GM12878 (cell line): ENCODE measurements around the gene PKP3. TPM values are rescaled to one million over a fixed set of nuclear protein-coding genes. Genes with fewer than 3 reads are reported as not detected.

Experiments
- ATAC-seq: fragments of 200-7000 bp; cut with Tn5 transposase; 3 replicates; pipeline ENCODE4 v1.9.1; 2020; ENCODE audit warnings: mild to moderate bottlenecking, moderate library complexity
- BruUV-seq: library from RNA; stranded (reverse); fragments of 400-500 nt; replicated peaks from 2 replicates; lab custom pipeline; 2021; lab: Mats Ljungman, UMichigan
- CTCF ChIA-PET: fragments of 300-600 bp; sonication (Branson Sonifier 250); formaldehyde crosslinking; extraction: SDS; loops from one replicate; lab custom pipeline; 2021; ENCODE audit warnings: inconsistent platforms; lab: Yijun Ruan, JAX
- POLR2A ChIA-PET: fragments of 350-600 bp; formaldehyde crosslinking; extraction: SDS; loops from one replicate; lab custom pipeline; 2021; ENCODE audit warnings: inconsistent platforms; lab: Charles Lee
- RAD21 ChIA-PET: fragments of 300-600 bp; sonication (Branson Sonifier 250); formaldehyde crosslinking; loops from one replicate; lab custom pipeline; 2023; ENCODE audit warnings: antibody characterized with exemption; ENCODE audit not compliant: unreplicated experiment; lab: Charles Lee
- SMC1A ChIA-PET: fragments of 300-600 bp; sonication (Branson Sonifier 250); formaldehyde crosslinking; loops from one replicate; lab custom pipeline; 2023; ENCODE audit not compliant: unreplicated experiment, uncharacterized antibody; lab: Charles Lee
- DNase-seq: peaks from one replicate; pipeline ENCODE4 v3.0.0-alpha.2; 2011; ENCODE audit warnings: low read depth, low spot score
- FAIRE-seq: peaks from 3 replicates; lab custom pipeline; 2011; peaks lifted over from hg19 to GRCh38; lab: Jason Lieb, UNC
- H2AFZ ChIP-seq: 2 replicates; pipeline ENCODE4 v1.6.0; 2011; ENCODE audit warnings: low read depth, low read length, control low read depth; ENCODE audit not compliant: control insufficient read depth
- H3K27ac ChIP-seq: 2 replicates; pipeline ENCODE4 v1.5.1; 2011; ENCODE audit warnings: control low read depth; ENCODE audit not compliant: control insufficient read depth, insufficient read depth
- H3K27me3 ChIP-seq, 2 experiments: replicated peaks in 1 of 2; 2 replicates each; pipeline versions ENCODE4 v1.6.0 to v1.6.1; 2011; ENCODE audit warnings: low read length in 1 of 2; ENCODE audit not compliant: control insufficient read depth in 2 of 2, insufficient read depth in 2 of 2
- H3K36me3 ChIP-seq, 2 experiments: 2 replicates each; pipeline ENCODE4 v1.5.1; 2011; ENCODE audit warnings: low read length in 1 of 2; ENCODE audit not compliant: control insufficient read depth in 2 of 2, insufficient read depth in 2 of 2
- H3K4me1 ChIP-seq: 2 replicates; pipeline ENCODE4 v1.6.1; 2011; ENCODE audit warnings: mild to moderate bottlenecking, low read length, moderate library complexity, mixed read lengths; ENCODE audit not compliant: control insufficient read depth, insufficient read depth
- H3K4me2 ChIP-seq: 2 replicates; pipeline ENCODE4 v1.6.0; 2011; ENCODE audit warnings: control low read depth; ENCODE audit not compliant: control insufficient read depth, insufficient read depth
- H3K4me3 ChIP-seq: fragments of 200-600 bp; sonication (generic); 2 replicates; pipeline ENCODE4 v1.5.1; 2016
- H3K79me2 ChIP-seq: 2 replicates; pipeline ENCODE4 v1.6.0; 2011; ENCODE audit warnings: low read length; ENCODE audit not compliant: control insufficient read depth, insufficient read depth
- H3K9ac ChIP-seq: 2 replicates; pipeline ENCODE4 v1.8.0; 2011; ENCODE audit warnings: low read length, control low read depth, mixed read lengths; ENCODE audit not compliant: control insufficient read depth, insufficient read depth
- H3K9me3 ChIP-seq: replicated peaks from 3 replicates; pipeline ENCODE4 v1.5.1; 2011; ENCODE audit warnings: mild to moderate bottlenecking, low read length; ENCODE audit not compliant: control insufficient read depth, insufficient read depth
- H4K20me1 ChIP-seq: 2 replicates; pipeline ENCODE4 v1.6.0; 2011; ENCODE audit not compliant: control insufficient read depth, insufficient read depth
- BCL11A ChIP-seq: IDR thresholded peaks from 2 replicates; pipeline ENCODE4 v1.6.1; 2011; ENCODE audit warnings: low read depth, low read length
- BHLHE40 ChIP-seq, 2 experiments: fragments of 450-650 bp in 1 of 2; IDR thresholded peaks; 2 replicates each; pipeline ENCODE4 v1.6.1; 2011 to 2017; ENCODE audit warnings: low read depth in 2 of 2, borderline replicate concordance in 1 of 2, improper control_type of control experiment in 1 of 2, low read length in 1 of 2, mild to moderate bottlenecking in 1 of 2
- LARP7 ChIP-seq: fragments of 450-650 bp; IDR thresholded peaks from 2 replicates; pipeline ENCODE4 v1.6.1; 2017; ENCODE audit warnings: mild to moderate bottlenecking
- NR2C1 ChIP-seq: fragments of 450-650 bp; IDR thresholded peaks from 2 replicates; pipeline ENCODE4 v1.6.1; 2017; ENCODE audit warnings: antibody characterized with exemption, mild to moderate bottlenecking, moderate library complexity
- POLR2AphosphoS2 ChIP-seq: IDR thresholded peaks from 2 replicates; pipeline ENCODE4 v1.6.1; 2011; ENCODE audit warnings: low read depth, mild to moderate bottlenecking, low read length, improper control_type of control experiment, moderate library complexity
- SIN3A ChIP-seq: IDR thresholded peaks from 2 replicates; pipeline ENCODE4 v1.6.1; 2012; ENCODE audit warnings: low read depth, low read length, improper control_type of control experiment
- TAF1 ChIP-seq: IDR thresholded peaks from 2 replicates; pipeline ENCODE4 v1.6.1; 2011; ENCODE audit warnings: mild to moderate bottlenecking, low read depth, low read length, borderline replicate concordance
- WGBS: methylation state at CpG from one replicate; pipeline ENCODE4 v1.1.6; 2016; ENCODE audit warnings: low lambda C conversion rate; ENCODE audit not compliant: insufficient replicate concordance, insufficient coverage; ENCODE audit errors: missing lambda C conversion rate; 5-methylcytosine and 5-hydroxymethylcytosine counted together
- in situ Hi-C: fragments of 300-500 bp; cut with MboI; formaldehyde crosslinking; loops from 9 replicates; pipeline ENCODE4 v1.14.3; 2018; ENCODE audit warnings: mixed read lengths
- intact Hi-C: fragments of 100-400 bp; cut with micrococcal nuclease; formaldehyde crosslinking; loops from one replicate; pipeline ENCODE4 v1.14.2; 2022; ENCODE audit not compliant: unreplicated experiment
- polyA plus RNA-seq, 11 experiments: library from polyadenylated mRNA; depleted of rRNA in 4 of 11; unstranded in 6 of 11; stranded (reverse) in 5 of 11; fragments of >200 nt; fragmentation: Nextera tagmentation in 4 of 11; fragmentation: Illumina TruSeq in 1 of 11; extraction: Ambion mirVana in 4 of 11; extraction: Trizol in 1 of 11; gene quantifications; 1 replicate in 1 of 11; 2 replicates in 10 of 11; pipeline versions ENCODE4 v1.2.1 to v1.2.3, GENCODE V29; 2011 to 2016; ENCODE audit warnings: inconsistent platforms in 2 of 11, missing spikeins in 2 of 11, low read depth in 1 of 11
- total RNA-seq, 4 experiments: library from RNA; depleted of rRNA in 3 of 4; stranded (reverse); fragments of >200 nt in 3 of 4; fragmentation: Illumina TruSeq in 1 of 4; extraction: Trizol in 1 of 4; gene quantifications; 2 replicates each; pipeline versions ENCODE4 v1.2.1 to v1.2.3, GENCODE V29; 2013 to 2021
- TF ChIP-seq, protein P1 (sequence below): IDR thresholded peaks from 2 replicates; pipeline ENCODE4 v1.6.1; 2012; ENCODE audit warnings: mild to moderate bottlenecking, low read depth, low read length
- TF ChIP-seq, protein P2 (sequence below): fragments of 450-650 bp; IDR thresholded peaks from 2 replicates; pipeline ENCODE4 v1.6.1; 2017; ENCODE audit warnings: mild to moderate bottlenecking, moderate library complexity
- TF ChIP-seq, protein P3 (sequence below): fragments of 450-650 bp; IDR thresholded peaks from 2 replicates; pipeline ENCODE4 v1.6.1; 2017; ENCODE audit warnings: mild to moderate bottlenecking

The PKP3 gene
- total and polyA plus RNA-seq, 10 of the 15 experiments (the other 5 are each of a cell fraction or from before 2014, with no cell fraction given), result 0.45 to 0.90 TPM; not detected in 8

DNA sequence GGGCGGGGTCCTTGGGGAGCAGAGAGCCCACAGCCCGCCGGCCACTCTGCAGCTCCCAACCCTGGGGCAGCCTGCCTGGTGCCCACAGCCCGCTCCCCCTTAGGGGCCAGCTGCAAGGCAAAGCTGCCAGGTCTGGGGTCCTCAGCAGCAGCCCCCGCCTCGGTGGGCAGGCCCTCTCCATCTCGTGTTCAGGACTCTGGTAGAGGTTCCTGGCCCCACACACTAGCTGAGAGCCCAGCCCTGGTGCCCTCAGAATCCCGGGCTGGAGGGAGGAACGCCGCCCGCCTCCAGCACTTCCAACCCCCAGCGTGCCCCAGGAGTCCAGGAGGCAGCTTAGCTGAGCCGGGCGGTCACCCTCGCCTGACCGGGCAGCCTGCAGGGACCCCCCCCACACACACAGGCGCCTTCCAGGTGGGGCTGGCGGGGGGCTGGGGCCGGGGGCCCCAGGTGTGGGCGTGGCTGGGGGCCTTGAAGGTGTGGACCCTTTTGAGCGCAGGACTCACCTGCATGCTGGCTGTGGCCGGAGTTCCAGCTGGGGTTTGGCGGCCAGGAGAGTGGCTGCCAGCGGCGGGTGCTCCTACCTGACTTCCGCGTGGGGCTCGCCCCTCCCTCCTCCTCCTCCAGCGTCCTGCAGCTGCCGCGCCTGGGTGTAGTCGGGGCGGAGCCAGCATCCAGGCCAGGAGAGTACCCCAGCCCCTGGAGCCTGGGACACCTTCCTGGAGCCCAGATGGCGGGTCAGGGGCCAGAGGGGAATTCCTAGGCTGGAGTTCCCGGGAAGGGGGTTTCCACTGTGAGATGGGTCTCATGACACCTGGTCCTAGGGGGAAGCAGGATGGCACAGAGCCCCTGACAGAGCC lies 47.6 kb downstream of the PKP3 start, which contains the start of gene ANO9:
Gene ANO9 (minus strand): TSS at position 594 of the 857 bp plus-strand sequence. CDS start 85 bp downstream, at position 509.
- no TSS peak for BruUV-seq
- ChIA-PET POLR2A (interaction anchor here (1.5 kb wide), 1 partner anchor 233 kb away, joined by 3 read pairs; no protein-coding TSS in a partner anchor), SMC1A (interaction anchor here (0.9 kb wide), 1 partner anchor 35 kb away, joined by 3 read pairs; no protein-coding TSS in a partner anchor), CTCF (interaction anchor here (4.9 kb wide), 1 partner anchor 8 kb away, joined by 34 read pairs; the partner anchor contains the start of gene PTDSS2), RAD21 (interaction anchor here (0.9 to 1.3 kb wide), 3 partner anchors 8 to 65 kb away, joined by 3 to 4 read pairs (median 3); partner anchors contain the start of gene PTDSS2)
- ATAC-seq, result peak; percentile 93
- Histone ChIP-seq H3K36me3 (no peaks in the 10 kb centered on the region; a peak in 1 of 4 replicates), H2AFZ (peak within 1 kb of the TSS; percentile 81), H4K20me1 (no peaks in the 10 kb centered on the region), H3K4me2 (peak within 1 kb of the TSS; percentile 86), H3K4me3 (peak within 1 kb of the TSS; percentile 78), H3K4me1 (peaks cover 12% of the 10 kb centered on the region), H3K9me3 (no peaks in the 10 kb centered on the region), H3K27me3 (no peaks in the 10 kb centered on the region), H3K27ac (no peak within 1 kb of the TSS; the same call in 1 of the 2 replicates), H3K79me2 (peaks cover 10% of the 10 kb centered on the region), H3K9ac (peak within 1 kb of the TSS; percentile 70)
- DNase-seq, result no peak
- intact Hi-C loops, result loop anchor here (10.0 kb wide), 2 partner anchors 137 to 237 kb away; partner anchors contain the start of genes BET1L, IFITM2 and RIC8A
- no peak for FAIRE-seq
- in situ Hi-C loops, result no loop called here
- WGBS, result 20% methylated on average over 34 of the region's 35 CpGs
- TF ChIP-seq BHLHE40 (IDR thresholded peaks at IDR 0.05; ENCODE audit: borderline replicate concordance in 1 of 2, low read depth in 2 of 2, low read length in 1 of 2), result peak in 1 of 2 experiments; percentile 39; a peak in 2 of 4 replicates
- no peak for TF ChIP-seq LARP7
- TF ChIP-seq, protein P1, sequence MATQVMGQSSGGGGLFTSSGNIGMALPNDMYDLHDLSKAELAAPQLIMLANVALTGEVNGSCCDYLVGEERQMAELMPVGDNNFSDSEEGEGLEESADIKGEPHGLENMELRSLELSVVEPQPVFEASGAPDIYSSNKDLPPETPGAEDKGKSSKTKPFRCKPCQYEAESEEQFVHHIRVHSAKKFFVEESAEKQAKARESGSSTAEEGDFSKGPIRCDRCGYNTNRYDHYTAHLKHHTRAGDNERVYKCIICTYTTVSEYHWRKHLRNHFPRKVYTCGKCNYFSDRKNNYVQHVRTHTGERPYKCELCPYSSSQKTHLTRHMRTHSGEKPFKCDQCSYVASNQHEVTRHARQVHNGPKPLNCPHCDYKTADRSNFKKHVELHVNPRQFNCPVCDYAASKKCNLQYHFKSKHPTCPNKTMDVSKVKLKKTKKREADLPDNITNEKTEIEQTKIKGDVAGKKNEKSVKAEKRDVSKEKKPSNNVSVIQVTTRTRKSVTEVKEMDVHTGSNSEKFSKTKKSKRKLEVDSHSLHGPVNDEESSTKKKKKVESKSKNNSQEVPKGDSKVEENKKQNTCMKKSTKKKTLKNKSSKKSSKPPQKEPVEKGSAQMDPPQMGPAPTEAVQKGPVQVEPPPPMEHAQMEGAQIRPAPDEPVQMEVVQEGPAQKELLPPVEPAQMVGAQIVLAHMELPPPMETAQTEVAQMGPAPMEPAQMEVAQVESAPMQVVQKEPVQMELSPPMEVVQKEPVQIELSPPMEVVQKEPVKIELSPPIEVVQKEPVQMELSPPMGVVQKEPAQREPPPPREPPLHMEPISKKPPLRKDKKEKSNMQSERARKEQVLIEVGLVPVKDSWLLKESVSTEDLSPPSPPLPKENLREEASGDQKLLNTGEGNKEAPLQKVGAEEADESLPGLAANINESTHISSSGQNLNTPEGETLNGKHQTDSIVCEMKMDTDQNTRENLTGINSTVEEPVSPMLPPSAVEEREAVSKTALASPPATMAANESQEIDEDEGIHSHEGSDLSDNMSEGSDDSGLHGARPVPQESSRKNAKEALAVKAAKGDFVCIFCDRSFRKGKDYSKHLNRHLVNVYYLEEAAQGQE, result no peak
- TF ChIP-seq TAF1, result no peak
- TF ChIP-seq BCL11A, result no peak
- TF ChIP-seq SIN3A, result 0 out of 2 replicates have a peak, but pooled peaks have one; percentile 27
- no peak for TF ChIP-seq NR2C1
- TF ChIP-seq, protein P2, sequence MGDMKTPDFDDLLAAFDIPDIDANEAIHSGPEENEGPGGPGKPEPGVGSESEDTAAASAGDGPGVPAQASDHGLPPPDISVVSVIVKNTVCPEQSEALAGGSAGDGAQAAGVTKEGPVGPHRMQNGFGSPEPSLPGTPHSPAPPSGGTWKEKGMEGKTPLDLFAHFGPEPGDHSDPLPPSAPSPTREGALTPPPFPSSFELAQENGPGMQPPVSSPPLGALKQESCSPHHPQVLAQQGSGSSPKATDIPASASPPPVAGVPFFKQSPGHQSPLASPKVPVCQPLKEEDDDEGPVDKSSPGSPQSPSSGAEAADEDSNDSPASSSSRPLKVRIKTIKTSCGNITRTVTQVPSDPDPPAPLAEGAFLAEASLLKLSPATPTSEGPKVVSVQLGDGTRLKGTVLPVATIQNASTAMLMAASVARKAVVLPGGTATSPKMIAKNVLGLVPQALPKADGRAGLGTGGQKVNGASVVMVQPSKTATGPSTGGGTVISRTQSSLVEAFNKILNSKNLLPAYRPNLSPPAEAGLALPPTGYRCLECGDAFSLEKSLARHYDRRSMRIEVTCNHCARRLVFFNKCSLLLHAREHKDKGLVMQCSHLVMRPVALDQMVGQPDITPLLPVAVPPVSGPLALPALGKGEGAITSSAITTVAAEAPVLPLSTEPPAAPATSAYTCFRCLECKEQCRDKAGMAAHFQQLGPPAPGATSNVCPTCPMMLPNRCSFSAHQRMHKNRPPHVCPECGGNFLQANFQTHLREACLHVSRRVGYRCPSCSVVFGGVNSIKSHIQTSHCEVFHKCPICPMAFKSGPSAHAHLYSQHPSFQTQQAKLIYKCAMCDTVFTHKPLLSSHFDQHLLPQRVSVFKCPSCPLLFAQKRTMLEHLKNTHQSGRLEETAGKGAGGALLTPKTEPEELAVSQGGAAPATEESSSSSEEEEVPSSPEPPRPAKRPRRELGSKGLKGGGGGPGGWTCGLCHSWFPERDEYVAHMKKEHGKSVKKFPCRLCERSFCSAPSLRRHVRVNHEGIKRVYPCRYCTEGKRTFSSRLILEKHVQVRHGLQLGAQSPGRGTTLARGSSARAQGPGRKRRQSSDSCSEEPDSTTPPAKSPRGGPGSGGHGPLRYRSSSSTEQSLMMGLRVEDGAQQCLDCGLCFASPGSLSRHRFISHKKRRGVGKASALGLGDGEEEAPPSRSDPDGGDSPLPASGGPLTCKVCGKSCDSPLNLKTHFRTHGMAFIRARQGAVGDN, result no peak
- TF ChIP-seq, protein P3, sequence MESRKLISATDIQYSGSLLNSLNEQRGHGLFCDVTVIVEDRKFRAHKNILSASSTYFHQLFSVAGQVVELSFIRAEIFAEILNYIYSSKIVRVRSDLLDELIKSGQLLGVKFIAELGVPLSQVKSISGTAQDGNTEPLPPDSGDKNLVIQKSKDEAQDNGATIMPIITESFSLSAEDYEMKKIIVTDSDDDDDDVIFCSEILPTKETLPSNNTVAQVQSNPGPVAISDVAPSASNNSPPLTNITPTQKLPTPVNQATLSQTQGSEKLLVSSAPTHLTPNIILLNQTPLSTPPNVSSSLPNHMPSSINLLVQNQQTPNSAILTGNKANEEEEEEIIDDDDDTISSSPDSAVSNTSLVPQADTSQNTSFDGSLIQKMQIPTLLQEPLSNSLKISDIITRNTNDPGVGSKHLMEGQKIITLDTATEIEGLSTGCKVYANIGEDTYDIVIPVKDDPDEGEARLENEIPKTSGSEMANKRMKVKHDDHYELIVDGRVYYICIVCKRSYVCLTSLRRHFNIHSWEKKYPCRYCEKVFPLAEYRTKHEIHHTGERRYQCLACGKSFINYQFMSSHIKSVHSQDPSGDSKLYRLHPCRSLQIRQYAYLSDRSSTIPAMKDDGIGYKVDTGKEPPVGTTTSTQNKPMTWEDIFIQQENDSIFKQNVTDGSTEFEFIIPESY, result no peak
- 0 out of 2 replicates have a peak, but pooled peaks have one; percentile 36 for TF ChIP-seq POLR2AphosphoS2
